Ramos (cell line): ENCODE results near the gene SLC8A3.

ENCODE experiments used
- in situ Hi-C: fragments of 300-500 bp; cut with MboI; formaldehyde crosslinking; loops from one replicate; pipeline ENCODE4 v1.14.3; 2022; ENCODE audit warnings: low sequenced_read_pairs; ENCODE audit not compliant: unreplicated experiment

The SLC8A3 gene

DNA sequence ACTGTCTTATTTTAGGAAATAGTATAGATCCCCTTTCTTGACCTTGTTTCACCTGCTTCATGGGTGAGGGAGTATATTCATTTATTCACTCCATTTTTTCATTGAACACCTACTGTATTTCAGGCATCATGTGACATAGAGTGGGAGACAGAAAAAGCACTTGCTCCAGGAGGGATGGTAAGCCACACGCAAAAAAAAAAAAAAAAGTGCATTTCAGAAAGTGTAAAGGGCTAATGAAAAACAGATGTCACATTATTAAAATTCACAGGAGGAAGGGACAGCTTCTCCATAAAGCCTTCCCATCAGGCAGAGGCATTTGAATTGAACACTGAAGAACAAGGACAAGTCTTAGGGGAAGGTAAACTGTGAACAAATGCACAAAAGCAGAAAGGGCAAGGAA lies 7.5 kb downstream of the SLC8A3 start:
- in situ Hi-C loops: no loop called here

DNA sequence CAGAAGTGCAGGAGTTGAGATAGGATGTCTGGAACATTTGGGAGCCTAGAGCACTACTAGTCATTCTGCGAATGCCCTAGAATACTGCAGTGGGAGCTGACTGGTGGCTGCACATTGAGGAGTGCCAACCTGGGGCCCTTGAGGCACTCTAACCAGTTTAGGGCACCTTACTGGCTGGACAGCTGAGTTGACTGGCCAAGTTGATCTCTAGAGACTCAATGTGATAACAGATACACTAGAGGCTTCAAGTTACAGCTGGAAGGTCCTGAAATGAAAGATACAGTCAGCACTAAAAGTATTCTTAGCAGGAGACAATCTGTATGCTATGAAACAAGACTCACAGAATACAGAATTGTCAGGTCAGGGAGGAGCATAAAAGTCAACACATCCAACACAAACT lies 8.0 kb downstream of the SLC8A3 start:
- in situ Hi-C loops: no loop called here

GRCh38 chr14:70177081-70177800 lies 11.5 kb downstream of the SLC8A3 start:
- in situ Hi-C loops: no loop called here

DNA sequence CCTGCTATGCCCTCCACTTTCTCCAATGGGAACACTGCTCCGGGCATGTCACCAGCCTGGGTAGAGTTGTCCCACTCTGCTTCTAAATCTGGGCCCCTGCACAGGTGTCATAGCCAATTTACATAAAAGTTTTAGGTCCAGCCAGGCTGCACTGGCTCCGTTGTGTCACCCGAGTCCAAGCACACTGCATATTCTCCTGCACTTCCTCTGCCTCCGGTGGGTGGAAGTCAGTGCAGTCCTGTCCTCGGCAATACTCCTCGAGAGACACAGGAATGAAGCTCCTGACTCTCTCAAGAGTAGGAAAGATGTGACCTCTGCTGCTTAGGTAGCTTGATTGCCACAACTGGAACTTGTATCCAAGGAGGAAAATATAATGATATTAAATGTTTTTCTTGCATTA lies 15.2 kb downstream of the SLC8A3 start:
- in situ Hi-C loops: no loop called here

DNA sequence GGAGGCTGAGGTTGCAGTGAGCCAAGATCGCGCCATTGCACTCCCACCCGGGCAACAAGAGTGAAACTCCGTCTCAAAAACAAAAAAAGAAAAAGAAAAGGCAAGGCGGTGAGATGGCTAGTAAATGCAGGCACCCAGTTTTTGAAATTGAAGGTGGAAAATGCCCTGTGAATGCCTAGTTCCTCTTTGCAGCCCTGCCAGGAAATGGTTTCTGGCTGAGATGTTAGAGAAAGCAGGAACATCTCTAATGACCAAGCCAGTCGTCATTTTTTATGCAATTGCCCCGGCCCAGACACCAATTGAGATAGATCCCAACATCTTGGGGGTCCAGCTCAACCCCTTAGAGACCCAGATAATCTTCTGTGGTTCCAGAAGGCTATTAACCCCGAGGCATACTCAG lies 17.0 kb downstream of the SLC8A3 start:
- in situ Hi-C loops: no loop called here

GRCh38 chr14:70170976-70171375 lies 17.8 kb downstream of the SLC8A3 start:
- in situ Hi-C loops: no loop called here

DNA sequence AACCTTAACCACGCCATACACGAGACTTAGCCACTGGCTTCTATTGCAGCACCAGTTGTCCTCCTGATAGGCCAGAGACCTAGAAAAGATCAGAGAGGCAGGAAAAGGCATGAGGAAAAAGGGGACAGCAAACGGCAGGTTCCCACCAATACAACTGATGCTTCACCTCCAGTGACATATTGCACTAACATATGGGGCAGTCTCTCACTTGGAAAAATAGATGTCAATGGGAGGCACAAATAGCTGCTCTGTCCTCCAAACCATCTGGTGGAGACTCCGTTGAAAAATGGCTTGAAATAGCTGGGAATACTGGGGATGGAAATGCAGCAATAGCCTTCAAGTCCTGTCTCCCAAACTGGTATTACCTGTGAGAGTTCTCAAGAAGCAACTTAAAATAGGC lies 20.3 kb downstream of the SLC8A3 start:
- in situ Hi-C loops: no loop called here

DNA sequence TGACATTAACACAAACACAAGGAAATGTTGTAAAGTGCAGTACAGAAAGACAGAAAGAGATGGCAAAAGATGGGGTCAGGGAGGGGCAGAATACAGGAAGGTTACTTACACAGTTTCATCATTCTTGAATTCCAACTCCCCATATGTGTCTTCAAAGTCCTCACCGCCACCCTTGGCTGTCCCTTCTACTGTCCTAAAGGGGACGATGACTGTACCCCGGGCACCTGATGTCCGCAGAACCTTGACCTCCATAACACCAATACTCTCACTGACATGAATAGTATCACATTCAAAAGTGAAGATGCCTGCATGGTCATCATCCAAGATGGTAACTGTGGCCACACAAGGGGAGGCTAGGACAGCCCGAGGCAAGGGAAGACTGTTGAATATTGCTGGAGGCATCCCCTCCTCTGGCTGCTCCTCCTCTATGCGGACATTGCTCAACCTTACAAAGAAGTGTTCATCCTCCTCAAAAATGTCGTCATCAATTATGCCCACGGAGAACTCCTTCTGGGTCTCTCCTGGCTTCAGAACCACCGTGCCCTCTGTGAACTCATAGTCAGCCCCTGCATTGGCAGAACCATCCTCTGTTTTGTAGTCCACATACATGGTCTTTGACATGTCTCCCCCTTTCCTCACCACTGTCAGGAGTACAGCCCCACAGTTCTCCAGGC lies 22.1 kb downstream of the SLC8A3 start:
- in situ Hi-C loops: no loop called here

DNA sequence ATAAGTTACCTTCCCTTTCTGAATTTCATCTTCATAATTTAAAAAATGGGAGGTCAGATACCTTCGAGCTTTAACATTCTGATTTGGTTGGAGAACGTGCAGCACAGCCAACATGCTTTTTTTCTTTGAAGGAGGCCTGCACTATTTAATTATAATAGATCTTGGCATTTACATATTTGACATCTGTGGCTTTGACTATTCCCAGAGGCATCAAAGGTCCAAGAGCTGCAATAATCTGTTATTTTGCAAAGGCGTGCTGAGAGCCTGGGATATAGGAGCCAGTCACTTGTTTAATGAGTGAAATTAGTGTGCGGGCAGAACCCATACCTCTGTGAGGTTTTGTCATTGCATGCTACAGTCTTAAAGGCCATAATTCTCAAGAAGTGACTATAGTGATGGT lies 26.4 kb downstream of the SLC8A3 start:
- in situ Hi-C loops: no loop called here

GRCh38 chr14:70156592-70156991 lies 32.2 kb downstream of the SLC8A3 start:
- in situ Hi-C loops: no loop called here

GRCh38 chr14:70152704-70153103 lies 36.0 kb downstream of the SLC8A3 start:
- in situ Hi-C loops: no loop called here

GRCh38 chr14:70152081-70152480 lies 36.7 kb downstream of the SLC8A3 start:
- in situ Hi-C loops: no loop called here

DNA sequence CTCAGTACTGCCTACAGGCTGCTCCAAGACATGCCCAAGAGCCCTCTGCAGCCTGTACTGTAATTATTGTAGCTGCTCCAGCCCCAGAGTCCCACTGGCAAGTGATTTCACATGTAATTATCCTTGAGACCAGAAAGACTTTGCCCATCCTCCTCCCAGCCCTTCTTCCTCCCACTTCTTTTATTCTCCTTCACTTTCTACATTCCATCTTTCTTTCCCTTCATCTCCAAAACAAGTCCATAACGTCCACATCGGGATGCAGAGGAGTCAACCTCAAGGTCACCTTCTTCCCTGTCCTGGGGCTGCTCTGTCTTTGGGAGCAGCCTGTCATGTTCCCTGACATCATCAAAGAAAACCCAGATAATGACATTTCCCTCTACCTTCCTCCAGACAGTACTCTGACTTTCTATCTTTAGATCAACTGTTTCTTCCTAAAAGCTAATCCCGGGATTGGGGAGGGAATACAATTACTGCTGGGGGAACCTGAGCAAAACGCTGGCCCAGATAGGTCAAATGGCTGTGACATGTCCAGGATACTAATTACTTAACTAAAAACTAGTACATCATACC lies 39.1 kb downstream of the SLC8A3 start:
- in situ Hi-C loops: no loop called here

DNA sequence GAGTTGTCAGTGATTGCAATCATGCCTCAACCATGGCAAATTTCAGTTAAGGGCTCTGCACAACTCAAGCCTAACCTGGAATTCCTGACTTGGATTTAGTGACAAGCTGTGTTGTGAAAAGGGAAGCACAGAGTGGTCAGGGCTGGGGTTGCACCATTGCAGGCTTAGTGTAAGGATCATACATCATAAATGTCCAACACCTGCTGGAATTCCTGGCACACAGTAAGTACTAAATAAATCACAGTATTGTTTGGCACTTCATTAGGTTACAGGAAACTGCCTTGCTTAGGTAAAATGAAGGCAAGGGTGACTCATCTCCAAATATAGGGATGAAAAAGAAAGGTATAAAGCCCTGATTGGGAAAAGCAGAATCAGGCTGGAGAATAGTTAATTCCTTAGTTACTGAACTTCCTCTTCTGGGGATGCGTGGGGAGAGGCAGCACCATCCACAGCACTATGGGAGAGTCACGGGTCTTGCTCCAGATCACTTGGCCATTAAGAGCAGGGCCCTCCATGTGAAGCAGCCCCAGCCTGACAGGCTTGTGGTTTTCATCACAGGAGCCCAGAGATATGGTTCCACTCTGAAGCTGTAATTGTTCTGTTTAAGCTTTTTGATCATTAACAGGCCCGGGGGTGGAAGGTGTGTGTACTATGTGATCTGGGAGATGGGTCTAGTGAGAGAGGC lies 39.7 kb downstream of the SLC8A3 start:
- in situ Hi-C loops: no loop called here

DNA sequence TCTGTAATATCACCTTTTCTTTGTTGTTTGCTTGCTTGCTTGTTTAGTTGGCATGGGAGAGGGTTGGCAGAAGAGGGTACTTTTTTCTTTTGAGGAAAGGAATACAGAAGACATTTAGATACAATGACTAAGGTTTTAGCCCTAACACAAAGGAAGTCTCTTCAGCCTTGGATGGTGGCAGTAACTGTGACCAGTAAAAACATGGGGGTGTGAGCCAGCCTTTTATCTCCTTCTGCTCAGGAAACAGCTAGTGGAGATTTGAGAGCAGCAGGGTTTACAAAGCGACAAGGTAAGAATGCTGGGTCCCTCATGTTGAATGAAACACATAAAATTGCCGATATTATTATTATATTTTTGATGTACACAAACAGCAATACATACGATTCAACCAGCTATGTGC lies 40.4 kb downstream of the SLC8A3 start:
- in situ Hi-C loops: no loop called here

DNA sequence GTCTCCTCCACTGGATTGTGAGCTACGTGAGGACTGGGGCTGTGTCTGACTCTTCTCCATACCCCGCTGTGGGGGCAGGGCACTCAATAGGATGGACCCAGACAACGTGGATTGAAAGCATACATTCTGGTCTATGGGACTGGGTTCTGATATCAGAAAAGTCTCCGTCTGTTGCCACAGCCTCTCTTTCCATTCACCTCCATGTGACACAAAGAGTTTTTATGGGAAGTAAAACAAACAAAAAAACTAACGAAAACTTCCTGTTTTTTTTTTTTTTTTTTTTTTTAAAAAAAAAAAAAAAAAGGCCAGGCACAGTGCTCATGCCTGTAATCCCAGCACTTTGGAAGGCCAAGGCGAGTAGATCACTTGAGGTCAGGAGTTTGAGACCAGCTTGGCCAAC lies 44.7 kb downstream of the SLC8A3 start:
- in situ Hi-C loops: no loop called here

DNA sequence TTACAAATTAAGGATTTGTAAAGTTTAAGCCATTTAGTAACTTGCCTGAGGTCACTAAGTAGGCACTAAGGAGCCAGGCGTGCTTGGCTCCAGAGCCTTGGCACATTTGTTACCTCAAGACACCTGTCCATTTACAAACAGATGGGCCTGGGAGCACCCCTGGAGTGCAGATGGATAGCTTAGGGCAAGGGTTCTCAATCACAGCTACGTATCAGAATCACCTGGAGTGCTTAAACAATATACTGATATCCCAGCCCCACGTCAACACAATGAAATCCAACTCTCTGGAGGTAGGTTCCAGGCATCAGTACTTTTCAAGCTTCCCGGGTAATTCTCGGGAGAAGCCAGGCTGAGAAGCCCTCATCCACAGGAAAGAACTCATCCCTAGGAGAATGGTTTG lies 45.4 kb downstream of the SLC8A3 start:
- in situ Hi-C loops: no loop called here

GRCh38 chr14:70140614-70141013 lies 48.1 kb downstream of the SLC8A3 start:
- in situ Hi-C loops: no loop called here

GRCh38 chr14:70139384-70139783 lies 49.4 kb downstream of the SLC8A3 start:
- in situ Hi-C loops: no loop called here

DNA sequence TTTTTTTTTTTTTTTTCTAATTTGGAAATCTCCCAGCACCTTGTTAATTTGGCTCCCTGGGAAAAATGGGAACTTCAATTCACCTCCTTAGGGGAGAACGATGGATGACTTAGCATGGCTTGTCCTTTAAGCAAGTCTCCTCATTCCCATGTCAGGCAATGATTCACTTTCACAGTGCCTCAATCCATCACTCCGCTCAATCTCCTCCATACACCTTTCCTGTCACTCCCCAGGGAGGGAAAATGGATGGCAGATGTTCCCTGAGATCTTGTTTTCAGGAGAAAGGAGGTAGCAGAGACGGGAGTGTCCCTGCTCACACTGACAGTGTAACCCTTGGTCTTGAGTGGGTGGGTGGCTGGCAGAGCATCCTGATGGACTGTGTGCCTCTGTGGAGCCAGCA lies 51.0 kb downstream of the SLC8A3 start:
- in situ Hi-C loops: no loop called here

- in situ Hi-C loops: no loop called here
Measured at GRCh38 chr14:70133461-70133860, 55.3 kb downstream of the SLC8A3 start.
